OCI-LY7 (cell line): ENCODE data around the gene SLC22A14. TPM values are rescaled to one million over a fixed set of nuclear protein-coding genes. Genes with fewer than 3 reads are reported as not detected.
"Not testable (repeated sequence)": the region's sequence is repeated elsewhere in the genome, so short reads cannot be mapped to it uniquely, and the experiment has no call there.

Experiments used
- BruUV-seq: library from RNA; stranded (reverse); fragments of 400-500 nt; replicated peaks from 2 replicates; lab custom pipeline; 2021; lab: Mats Ljungman, UMichigan
- CTCF ChIA-PET: fragments of 300-600 bp; sonication (Branson Sonifier 250); formaldehyde crosslinking; loops from one replicate; lab custom pipeline; 2022; ENCODE audit warnings: antibody characterized with exemption; ENCODE audit not compliant: unreplicated experiment; lab: Charles Lee
- POLR2A ChIA-PET: fragments of 300-600 bp; sonication (Branson Sonifier 250); formaldehyde crosslinking; loops from one replicate; lab custom pipeline; 2022; ENCODE audit warnings: antibody characterized with exemption; lab: Charles Lee
- DNase-seq: peaks from one replicate; pipeline ENCODE4 v3.0.0-alpha.2; 2015; ENCODE audit warnings: low spot score
- H2AFZ ChIP-seq: fragments of 200-600 bp; sonication (generic), shearing (Covaris generic); 2 replicates; pipeline ENCODE4 v1.6.1; 2014; ENCODE audit warnings: mild to moderate bottlenecking, antibody characterized with exemption, low read length, moderate library complexity
- H3K27ac ChIP-seq: fragments of 200-600 bp; sonication (generic); 2 replicates; pipeline ENCODE4 v1.5.1; 2014; ENCODE audit warnings: mixed run types, low read depth, mild to moderate bottlenecking, moderate library complexity, low read length, inconsistent platforms; ENCODE audit not compliant: poor library complexity, severe bottlenecking
- H3K36me3 ChIP-seq: fragments of 200-600 bp; sonication (generic); 2 replicates; pipeline ENCODE4 v1.6.1; 2014; ENCODE audit warnings: mild to moderate bottlenecking, antibody characterized with exemption, low read length, moderate library complexity, mixed read lengths; ENCODE audit not compliant: insufficient read depth
- H3K4me1 ChIP-seq: fragments of 200-600 bp; sonication (generic); 2 replicates; pipeline ENCODE4 v1.5.1; 2014; ENCODE audit warnings: mild to moderate bottlenecking, low read length; ENCODE audit not compliant: insufficient read depth, poor library complexity, severe bottlenecking
- H3K4me2 ChIP-seq: fragments of 200-600 bp; sonication (generic); 2 replicates; pipeline ENCODE4 v1.6.1; 2014; ENCODE audit warnings: mild to moderate bottlenecking, low read length
- H3K4me3 ChIP-seq: fragments of 200-600 bp; sonication (generic); 2 replicates; pipeline ENCODE4 v1.5.1; 2014; ENCODE audit warnings: mild to moderate bottlenecking, low read depth, low read length; ENCODE audit not compliant: poor library complexity, severe bottlenecking
- H3K79me2 ChIP-seq: fragments of 200-600 bp; sonication (generic); 2 replicates; pipeline ENCODE4 v1.6.1; 2016; ENCODE audit warnings: low read depth, mild to moderate bottlenecking, low read length, moderate library complexity, mixed read lengths; ENCODE audit not compliant: insufficient read depth
- H3K9me2 ChIP-seq: fragments of 200-600 bp; sonication (generic); 2 replicates; pipeline ENCODE4 v1.6.1; 2016; ENCODE audit warnings: mild to moderate bottlenecking, low read length, mixed read lengths; ENCODE audit not compliant: insufficient read depth
- H3K9me3 ChIP-seq: fragments of 200-600 bp; sonication (generic); 2 replicates; pipeline ENCODE4 v1.6.1; 2014; ENCODE audit warnings: mild to moderate bottlenecking, mixed run types, low read length, mixed read lengths
- H4K20me1 ChIP-seq: fragments of 200-600 bp; sonication (generic); 2 replicates; pipeline ENCODE4 v1.6.1; 2014; ENCODE audit warnings: mild to moderate bottlenecking, antibody characterized with exemption, low read length, moderate library complexity, mixed read lengths; ENCODE audit not compliant: insufficient read depth
- CTCF ChIP-seq: fragments of 200-600 bp; sonication (generic); conservative IDR thresholded peaks from 2 replicates; pipeline ENCODE4 v1.5.1; 2014; ENCODE audit warnings: mild to moderate bottlenecking, antibody characterized with exemption, low read length, moderate library complexity, mixed read lengths
- EZH2phosphoT487 ChIP-seq: fragments of 200-600 bp; sonication (generic); IDR thresholded peaks from 2 replicates; pipeline ENCODE4 v1.6.1; 2018; ENCODE audit warnings: low read depth, borderline replicate concordance, mild to moderate bottlenecking, mixed run types, antibody characterized with exemption, low read length, moderate library complexity, mixed read lengths
- intact Hi-C: fragments of 100-400 bp; cut with micrococcal nuclease; formaldehyde crosslinking; loops from one replicate; pipeline ENCODE4 v1.10.0; 2022; ENCODE audit not compliant: unreplicated experiment
- total RNA-seq, 2 experiments: library from RNA; depleted of rRNA in 1 of 2; stranded (reverse); fragments of >200 nt in 1 of 2; shearing (Covaris generic) in 1 of 2; gene quantifications; 2 replicates each; pipeline ENCODE4 v1.2.3, GENCODE V29; 2014 to 2022

Gene SLC22A14
- total RNA-seq, 2 experiments from 2014 or later, result not detected

- no peak overlapping the region for H3K4me3 ChIP-seq
- H2AFZ ChIP-seq, result no peak overlapping the region
- H3K9me3 ChIP-seq, result no peaks in the 10 kb centered on the region
- H3K27ac ChIP-seq, result no peak overlapping the region
- POLR2A ChIA-PET, result no interaction called here
- no peaks in the 10 kb centered on the region for H3K4me1 ChIP-seq
- intact Hi-C loops, result no loop called here
- no peaks in the 10 kb centered on the region for H3K79me2 ChIP-seq
- no peak for DNase-seq
- TF ChIP-seq EZH2phosphoT487 (no peak), CTCF (no peak)
- H4K20me1 ChIP-seq, result no peaks in the 10 kb centered on the region
- no peaks in the 10 kb centered on the region for H3K9me2 ChIP-seq
- H3K36me3 ChIP-seq, result no peaks in the 10 kb centered on the region
- CTCF ChIA-PET, result no interaction called here
- no TSS peak for BruUV-seq
- no peak overlapping the region for H3K4me2 ChIP-seq
These were observed 35.2 kb downstream of the SLC22A14 start for GRCh38 chr3:38317192-38317759.

GRCh38 chr3:38318766-38319671, 36.9 kb downstream of the SLC22A14 start:
- TF ChIP-seq EZH2phosphoT487 (no peak), CTCF (no peak)
- Histone ChIP-seq H2AFZ (no peak overlapping the region), H4K20me1 (no peaks in the 10 kb centered on the region; the same call in 1 of the 2 replicates), H3K4me2 (no peak overlapping the region), H3K9me2 (no peaks in the 10 kb centered on the region), H3K27ac (no peak overlapping the region), H3K4me1 (no peaks in the 10 kb centered on the region), H3K79me2 (no peaks in the 10 kb centered on the region), H3K36me3 (no peaks in the 10 kb centered on the region), H3K9me3 (no peaks in the 10 kb centered on the region), H3K4me3 (no peak overlapping the region)
- intact Hi-C loops, result no loop called here
- CTCF ChIA-PET, result no interaction called here
- no peak for DNase-seq
- POLR2A ChIA-PET, result interaction anchor here (1.5 kb wide), 1 partner anchor 8 kb away, joined by 4 read pairs; no protein-coding TSS in a partner anchor
- no TSS peak for BruUV-seq

- H2AFZ ChIP-seq, H3K9me3 ChIP-seq, DNase-seq, H3K79me2 ChIP-seq, H4K20me1 ChIP-seq, CTCF ChIA-PET, POLR2A ChIA-PET, BruUV-seq, H3K4me2 ChIP-seq, H3K4me3 ChIP-seq, H3K9me2 ChIP-seq, H3K27ac ChIP-seq, H3K4me1 ChIP-seq, H3K36me3 ChIP-seq, intact Hi-C loops: not testable (repeated sequence)
These were observed 38.5 kb downstream of the SLC22A14 start for GRCh38 chr3:38320638-38321037.
